ENCODE measurements around the gene RAB36.

Gene RAB36

DNA sequence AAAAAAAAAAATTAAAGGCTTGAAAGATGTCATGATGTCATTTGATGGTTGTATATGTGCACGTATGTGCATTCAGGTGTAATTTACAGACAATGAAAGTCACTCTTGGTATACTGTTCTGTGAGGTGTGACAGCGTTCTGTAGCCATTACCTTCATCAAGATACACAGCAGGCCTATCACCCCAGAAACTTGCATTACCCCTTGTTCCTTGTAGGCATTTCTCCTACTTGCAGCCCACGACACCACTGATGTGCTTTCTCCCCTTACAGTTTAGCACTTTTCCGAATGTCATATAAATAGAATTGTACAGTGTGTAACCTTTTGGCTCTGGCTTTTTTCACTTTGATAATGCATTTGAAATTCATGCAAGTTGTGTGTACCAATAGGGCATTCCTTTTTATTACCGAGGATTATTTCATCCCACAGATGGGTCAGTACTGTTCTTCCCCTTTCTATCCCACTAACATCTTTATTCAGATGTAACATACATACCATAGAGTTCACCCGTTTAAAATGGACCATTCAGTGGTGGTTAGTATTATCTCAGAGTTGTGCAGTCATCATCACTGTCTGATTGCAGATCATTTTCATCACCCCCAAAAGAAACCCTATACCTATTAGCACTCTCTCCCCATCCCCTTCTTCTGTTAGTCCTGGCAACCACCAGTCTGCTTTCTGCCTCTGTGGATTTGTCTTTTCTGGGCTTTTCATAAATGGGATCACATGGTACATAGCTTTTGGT, 65.3 kb downstream of the RAB36 start:
- TF ChIP-seq TAF1 (IDR thresholded peaks at IDR 0.05; ENCODE audit: low read depth) (no peak), NFIC (IDR thresholded peaks at IDR 0.05) (no peak), FOXM1 (IDR thresholded peaks at IDR 0.05; ENCODE audit: borderline replicate concordance, low read depth) (no peak)

DNA sequence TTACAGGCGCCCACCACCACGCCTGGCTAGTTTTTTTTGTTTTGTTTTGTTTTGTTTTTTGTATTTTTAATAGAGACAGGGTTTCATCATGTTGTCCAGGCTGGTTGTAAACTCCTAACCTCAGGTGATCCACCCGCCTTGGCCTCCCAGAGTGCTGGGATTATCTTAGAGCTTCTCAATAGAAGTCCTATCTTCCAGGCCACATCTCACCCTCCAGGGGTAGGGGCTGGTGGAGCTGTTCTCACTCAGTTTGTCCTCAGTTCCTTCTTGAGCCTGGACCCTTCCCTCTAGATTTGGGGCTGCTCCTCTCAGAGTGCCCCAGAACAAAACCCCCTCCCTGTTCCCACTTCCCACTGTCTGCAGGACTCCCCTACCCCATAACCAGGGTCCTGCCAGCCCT, 66.3 kb downstream of the RAB36 start:
- no peak for TF ChIP-seq NFIC (IDR thresholded peaks at IDR 0.05)

DNA sequence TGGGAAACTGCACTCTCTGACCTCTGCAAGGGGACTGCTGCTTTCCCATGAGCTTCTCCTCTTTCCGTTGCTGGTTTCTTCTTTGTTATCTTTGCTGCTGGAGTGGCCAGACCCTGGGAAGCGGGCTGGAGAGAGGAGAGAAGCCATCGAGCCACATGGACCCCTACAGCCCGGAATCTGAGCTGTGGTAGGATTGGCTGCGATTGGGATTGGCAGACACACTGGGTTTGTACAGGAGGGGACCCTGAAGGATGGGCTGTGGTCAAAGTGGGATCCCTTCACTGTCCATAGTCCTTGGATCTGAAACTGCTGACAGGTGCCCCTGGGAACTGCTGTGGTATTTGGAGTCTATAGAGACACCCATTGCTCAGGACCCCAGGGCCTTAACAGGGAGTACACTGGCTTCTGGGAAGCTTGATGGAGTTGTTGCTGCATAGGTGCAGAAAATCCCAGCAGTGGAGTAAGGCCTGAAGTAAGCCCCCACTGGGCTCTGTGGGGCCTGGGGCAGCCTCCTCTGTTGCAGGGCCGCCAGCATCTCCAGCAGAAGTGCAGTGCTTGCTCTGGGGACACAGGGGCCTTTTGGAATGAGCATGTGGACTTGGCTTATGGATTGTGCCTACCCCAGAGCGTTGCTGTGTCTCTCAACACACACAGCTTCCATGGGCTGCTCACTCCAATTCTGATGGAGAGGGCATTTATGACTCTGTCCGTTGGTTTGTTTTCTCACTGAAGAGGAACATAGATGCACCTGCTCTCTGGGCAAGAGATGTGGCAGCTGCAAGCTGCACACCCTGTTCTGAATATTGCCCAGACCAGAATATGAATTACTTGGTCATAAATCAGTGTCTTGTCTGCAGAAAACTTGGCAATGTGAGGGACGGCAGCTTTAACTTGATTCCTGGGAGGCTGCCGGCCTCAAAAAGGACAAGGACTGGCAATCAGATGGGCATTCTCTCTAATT, 67.1 kb downstream of the RAB36 start:
- TF ChIP-seq, protein P1, sequence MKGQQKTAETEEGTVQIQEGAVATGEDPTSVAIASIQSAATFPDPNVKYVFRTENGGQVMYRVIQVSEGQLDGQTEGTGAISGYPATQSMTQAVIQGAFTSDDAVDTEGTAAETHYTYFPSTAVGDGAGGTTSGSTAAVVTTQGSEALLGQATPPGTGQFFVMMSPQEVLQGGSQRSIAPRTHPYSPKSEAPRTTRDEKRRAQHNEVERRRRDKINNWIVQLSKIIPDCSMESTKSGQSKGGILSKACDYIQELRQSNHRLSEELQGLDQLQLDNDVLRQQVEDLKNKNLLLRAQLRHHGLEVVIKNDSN (IDR thresholded peaks at IDR 0.05) = no peak
- TF ChIP-seq ZBTB7A (IDR thresholded peaks at IDR 0.05; ENCODE audit: low read depth) (no peak), FOXM1 (IDR thresholded peaks at IDR 0.05; ENCODE audit: borderline replicate concordance, low read depth) (no peak), NFIC (IDR thresholded peaks at IDR 0.05) (no peak), RAD21 (IDR thresholded peaks at IDR 0.05; ENCODE audit: low read depth) (no peak), TCF12 (IDR thresholded peaks at IDR 0.05; ENCODE audit: low read depth) (no peak), EP300 (IDR thresholded peaks at IDR 0.05; ENCODE audit: borderline replicate concordance) (no peak), TEAD4 (IDR thresholded peaks at IDR 0.05) (no peak), YY1 (IDR thresholded peaks at IDR 0.05; ENCODE audit: low read depth) (no peak), EGR1 (IDR thresholded peaks at IDR 0.05) (no peak), CREB1 (IDR thresholded peaks at IDR 0.05; ENCODE audit: low read depth) (no peak), CEBPB (IDR thresholded peaks at IDR 0.05) (no peak)
- TF ChIP-seq, protein P2, sequence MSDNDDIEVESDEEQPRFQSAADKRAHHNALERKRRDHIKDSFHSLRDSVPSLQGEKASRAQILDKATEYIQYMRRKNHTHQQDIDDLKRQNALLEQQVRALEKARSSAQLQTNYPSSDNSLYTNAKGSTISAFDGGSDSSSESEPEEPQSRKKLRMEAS (IDR thresholded peaks at IDR 0.05) = no peak
- TF ChIP-seq, protein P3, sequence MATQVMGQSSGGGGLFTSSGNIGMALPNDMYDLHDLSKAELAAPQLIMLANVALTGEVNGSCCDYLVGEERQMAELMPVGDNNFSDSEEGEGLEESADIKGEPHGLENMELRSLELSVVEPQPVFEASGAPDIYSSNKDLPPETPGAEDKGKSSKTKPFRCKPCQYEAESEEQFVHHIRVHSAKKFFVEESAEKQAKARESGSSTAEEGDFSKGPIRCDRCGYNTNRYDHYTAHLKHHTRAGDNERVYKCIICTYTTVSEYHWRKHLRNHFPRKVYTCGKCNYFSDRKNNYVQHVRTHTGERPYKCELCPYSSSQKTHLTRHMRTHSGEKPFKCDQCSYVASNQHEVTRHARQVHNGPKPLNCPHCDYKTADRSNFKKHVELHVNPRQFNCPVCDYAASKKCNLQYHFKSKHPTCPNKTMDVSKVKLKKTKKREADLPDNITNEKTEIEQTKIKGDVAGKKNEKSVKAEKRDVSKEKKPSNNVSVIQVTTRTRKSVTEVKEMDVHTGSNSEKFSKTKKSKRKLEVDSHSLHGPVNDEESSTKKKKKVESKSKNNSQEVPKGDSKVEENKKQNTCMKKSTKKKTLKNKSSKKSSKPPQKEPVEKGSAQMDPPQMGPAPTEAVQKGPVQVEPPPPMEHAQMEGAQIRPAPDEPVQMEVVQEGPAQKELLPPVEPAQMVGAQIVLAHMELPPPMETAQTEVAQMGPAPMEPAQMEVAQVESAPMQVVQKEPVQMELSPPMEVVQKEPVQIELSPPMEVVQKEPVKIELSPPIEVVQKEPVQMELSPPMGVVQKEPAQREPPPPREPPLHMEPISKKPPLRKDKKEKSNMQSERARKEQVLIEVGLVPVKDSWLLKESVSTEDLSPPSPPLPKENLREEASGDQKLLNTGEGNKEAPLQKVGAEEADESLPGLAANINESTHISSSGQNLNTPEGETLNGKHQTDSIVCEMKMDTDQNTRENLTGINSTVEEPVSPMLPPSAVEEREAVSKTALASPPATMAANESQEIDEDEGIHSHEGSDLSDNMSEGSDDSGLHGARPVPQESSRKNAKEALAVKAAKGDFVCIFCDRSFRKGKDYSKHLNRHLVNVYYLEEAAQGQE (IDR thresholded peaks at IDR 0.05; ENCODE audit: low read depth) = no peak

DNA sequence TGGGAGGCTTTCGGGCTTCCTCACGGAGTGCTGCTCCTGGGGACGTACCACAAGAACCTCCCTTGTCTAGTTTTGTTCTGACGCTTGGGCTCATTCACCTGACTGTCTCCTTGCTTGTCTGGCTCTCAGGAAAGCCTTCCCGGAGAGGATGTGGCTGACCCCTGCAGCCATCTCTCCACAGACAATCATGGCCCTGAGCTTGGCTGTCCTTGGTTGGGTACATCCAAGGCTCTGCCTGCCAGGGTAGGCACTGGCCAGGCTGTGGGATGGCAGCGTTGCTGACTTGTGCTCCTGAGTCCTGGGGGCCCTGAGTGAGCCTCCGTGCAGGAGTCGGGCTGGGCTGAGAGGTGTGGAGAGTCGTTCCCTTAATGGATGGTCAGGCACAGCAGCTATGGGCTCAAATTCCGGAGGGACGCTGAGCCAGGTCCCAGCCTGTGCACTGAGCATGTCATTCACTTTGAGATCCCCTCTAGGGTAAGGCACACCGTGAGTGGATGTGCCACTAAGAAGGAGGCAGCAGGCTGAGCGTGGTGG, 67.8 kb downstream of the RAB36 start:
- TF ChIP-seq EGR1 (IDR thresholded peaks at IDR 0.05) (no peak), EP300 (IDR thresholded peaks at IDR 0.05; ENCODE audit: borderline replicate concordance) (no peak), FOXM1 (IDR thresholded peaks at IDR 0.05; ENCODE audit: borderline replicate concordance, low read depth) (no peak), TEAD4 (IDR thresholded peaks at IDR 0.05) (no peak), RAD21 (IDR thresholded peaks at IDR 0.05; ENCODE audit: low read depth) (no peak), NFIC (IDR thresholded peaks at IDR 0.05) (no peak), TAF1 (IDR thresholded peaks at IDR 0.05; ENCODE audit: low read depth) (no peak), YY1 (IDR thresholded peaks at IDR 0.05; ENCODE audit: low read depth) (no peak), CREB1 (IDR thresholded peaks at IDR 0.05; ENCODE audit: low read depth) (no peak), TCF12 (IDR thresholded peaks at IDR 0.05; ENCODE audit: low read depth) (no peak)
- TF ChIP-seq, protein P2 (IDR thresholded peaks at IDR 0.05) = no peak
- TF ChIP-seq, protein P1 (IDR thresholded peaks at IDR 0.05) = no peak

DNA sequence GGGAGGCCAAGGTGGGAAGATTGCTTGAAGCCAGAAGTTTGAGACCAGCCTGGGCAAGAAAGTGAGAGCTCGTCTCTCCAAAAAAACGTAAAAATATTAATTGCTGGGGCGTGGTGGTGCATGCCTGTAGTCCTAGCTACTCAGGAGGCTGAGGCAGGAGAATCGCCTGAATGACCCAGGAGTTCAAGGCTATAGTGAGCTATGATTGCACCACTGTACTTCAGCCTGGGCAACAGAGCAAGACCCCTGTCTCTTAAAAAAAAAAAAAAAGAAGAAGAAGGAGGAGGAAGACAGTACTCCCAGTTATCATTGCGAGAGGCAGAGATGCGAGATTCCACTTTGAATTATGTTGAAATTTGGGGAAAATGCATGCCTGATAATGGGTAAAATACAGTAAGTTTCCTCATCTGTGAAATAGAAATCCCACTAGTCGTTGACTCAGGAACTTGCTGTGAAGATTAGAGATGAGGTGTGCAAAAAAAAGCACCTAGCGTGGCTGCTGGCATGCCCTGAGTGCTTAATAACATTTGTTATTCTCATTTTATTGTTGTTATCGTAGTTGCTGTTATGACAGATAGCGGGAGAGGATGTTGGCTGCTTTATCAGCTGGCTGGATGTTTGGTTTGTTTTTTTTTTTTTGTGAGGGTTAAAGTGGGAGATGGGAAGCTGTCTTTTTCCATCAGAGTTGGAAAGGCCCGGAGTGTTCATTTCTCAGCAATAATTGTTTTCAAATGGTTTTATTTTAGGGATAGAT, 68.5 kb downstream of the RAB36 start:
- TF ChIP-seq CREB1 (IDR thresholded peaks at IDR 0.05; ENCODE audit: low read depth) = no peak
- no peak for TF ChIP-seq YY1 (IDR thresholded peaks at IDR 0.05; ENCODE audit: low read depth)
- no peak for TF ChIP-seq CEBPB (IDR thresholded peaks at IDR 0.05)
- TF ChIP-seq TAF1 (IDR thresholded peaks at IDR 0.05; ENCODE audit: low read depth) = no peak
- TF ChIP-seq, protein P3 (IDR thresholded peaks at IDR 0.05; ENCODE audit: low read depth) = no peak
- TF ChIP-seq EP300 (IDR thresholded peaks at IDR 0.05; ENCODE audit: borderline replicate concordance) = no peak
- no peak for TF ChIP-seq TEAD4 (IDR thresholded peaks at IDR 0.05)
